Colonic mucosa (tissue), 4 donors: Measurements from ENCODE around the gene PDILT. TPM values are rescaled to one million over a fixed set of nuclear protein-coding genes. Genes with fewer than 3 reads are reported as not detected.

Source experiments
- DNase-seq: peaks from one replicate; pipeline ENCODE4 v3.0.0-alpha.2; 2020
- H3K27ac ChIP-seq: fragments of 200-600 bp; one replicate; pipeline ENCODE4 v1.8.0; 2021
- H3K27me3 ChIP-seq: fragments of 200-600 bp; one replicate; pipeline ENCODE4 v1.8.0; 2021
- H3K36me3 ChIP-seq: fragments of 200-600 bp; one replicate; pipeline ENCODE4 v1.8.0; 2021
- H3K4me1 ChIP-seq: fragments of 200-600 bp; one replicate; pipeline ENCODE4 v1.8.0; 2021; ENCODE audit warnings: mild to moderate bottlenecking
- H3K4me3 ChIP-seq: fragments of 200-600 bp; one replicate; pipeline ENCODE4 v1.8.0; 2021
- H3K9ac ChIP-seq, 2 donors: one replicate each; pipeline ENCODE4 v1.7.0; 2013; ENCODE audit warnings: control low read depth in 2 of 2, low read depth in 2 of 2, low read length in 2 of 2
- H3K9me3 ChIP-seq: fragments of 200-600 bp; one replicate; pipeline ENCODE4 v1.8.0; 2021
- CTCF ChIP-seq: fragments of 200-600 bp; IDR thresholded peaks from one replicate; pipeline ENCODE4 v1.8.0; 2022; ENCODE audit warnings: antibody characterized with exemption, mild to moderate bottlenecking
- intact Hi-C: fragments of 100-400 bp; cut with DNase I; formaldehyde crosslinking; loops from one replicate; pipeline ENCODE4 v1.14.1; 2022
- total RNA-seq, 2 donors: library from RNA; stranded (reverse); fragmentation: NEBNext Ultra II Directional in 1 of 2; extraction: Animal tissue kit (Norgen Biotek cat#: 25700) in 1 of 2; gene quantifications; one replicate each; pipeline ENCODE4 v1.2.1, GENCODE V29; 2021
- donor health status: healthy.
- donor health status: DM: no; HTN: no; CAD: no.
- donor health status: DM: no; HTN: no; CAD: no.

Gene PDILT
- total RNA-seq, 2 donors from 2014 or later, result not detected

- Histone ChIP-seq H3K9ac (no peak overlapping the region), H3K4me1 (no peaks in the 10 kb centered on the region), H3K27me3 (no peaks in the 10 kb centered on the region), H3K9me3 (no peaks in the 10 kb centered on the region), H3K4me3 (no peak overlapping the region), H3K27ac (no peak overlapping the region), H3K36me3 (no peaks in the 10 kb centered on the region)
- no peak for DNase-seq
- intact Hi-C loops, result no loop called here
- no peak for TF ChIP-seq CTCF
These were observed 11.0 kb upstream of the PDILT start for GRCh38 chr16:20415541-20415940.

- H3K9ac ChIP-seq, result no peak overlapping the region
- H3K4me3 ChIP-seq, result no peak overlapping the region
- H3K27me3 ChIP-seq, result no peaks in the 10 kb centered on the region
- no peak for TF ChIP-seq CTCF
- intact Hi-C loops, result no loop called here
- no peak overlapping the region for H3K27ac ChIP-seq
- H3K36me3 ChIP-seq, result no peaks in the 10 kb centered on the region
- no peak for DNase-seq
- no peaks in the 10 kb centered on the region for H3K4me1 ChIP-seq
- no peaks in the 10 kb centered on the region for H3K9me3 ChIP-seq
These were observed 6.5 kb upstream of the PDILT start for GRCh38 chr16:20411055-20411454.

- Histone ChIP-seq H3K9ac (no peak overlapping the region), H3K4me1 (no peaks in the 10 kb centered on the region), H3K27me3 (no peaks in the 10 kb centered on the region), H3K36me3 (no peaks in the 10 kb centered on the region), H3K4me3 (no peak overlapping the region), H3K9me3 (no peaks in the 10 kb centered on the region), H3K27ac (no peak overlapping the region)
- TF ChIP-seq CTCF, result no peak
- intact Hi-C loops, result no loop called here
- DNase-seq, result no peak
These were observed 5.7 kb upstream of the PDILT start for GRCh38 chr16:20410121-20410723.

GRCh38 chr16:20409398-20410120 is 5.0 kb upstream of the PDILT start, which contains the start of gene ACSM5:
TSS of gene ACSM5 (plus strand) at chr16:20409534. CDS start at chr16:20411485, 1,951 bp downstream.
- H3K4me1 ChIP-seq, result no peaks in the 10 kb centered on the region
- no peak within 1 kb of the TSS for H3K4me3 ChIP-seq
- no peak within 1 kb of the TSS for H3K27ac ChIP-seq
- DNase-seq, result no peak
- no peak within 1 kb of the TSS for H3K9ac ChIP-seq
- H3K9me3 ChIP-seq, result no peaks in the 10 kb centered on the region
- H3K36me3 ChIP-seq, result no peaks in the 10 kb centered on the region
- TF ChIP-seq CTCF, result no peak
- intact Hi-C loops, result no loop called here
- H3K27me3 ChIP-seq, result no peaks in the 10 kb centered on the region

GRCh38 chr16:20402651-20403050 is 1.9 kb downstream of the PDILT start:
- DNase-seq, result no peak
- TF ChIP-seq CTCF, result no peak
- no peak overlapping the region for H3K27ac ChIP-seq
- H3K9ac ChIP-seq, result no peak overlapping the region
- H3K36me3 ChIP-seq, result no peaks in the 10 kb centered on the region
- no peaks in the 10 kb centered on the region for H3K27me3 ChIP-seq
- no peaks in the 10 kb centered on the region for H3K4me1 ChIP-seq
- H3K4me3 ChIP-seq, result no peak overlapping the region
- intact Hi-C loops, result no loop called here
- no peaks in the 10 kb centered on the region for H3K9me3 ChIP-seq
